ENCODE data around the gene PLA2G3. TPM values are rescaled to one million over a fixed set of nuclear protein-coding genes. Genes with fewer than 3 reads are reported as not detected.

Gene PLA2G3
- total and polyA plus RNA-seq, 2 of the 8 experiments (the other 6 are each of a cell fraction or from before 2014, with no cell fraction given), result 18.1 to 25.9 TPM

DNA sequence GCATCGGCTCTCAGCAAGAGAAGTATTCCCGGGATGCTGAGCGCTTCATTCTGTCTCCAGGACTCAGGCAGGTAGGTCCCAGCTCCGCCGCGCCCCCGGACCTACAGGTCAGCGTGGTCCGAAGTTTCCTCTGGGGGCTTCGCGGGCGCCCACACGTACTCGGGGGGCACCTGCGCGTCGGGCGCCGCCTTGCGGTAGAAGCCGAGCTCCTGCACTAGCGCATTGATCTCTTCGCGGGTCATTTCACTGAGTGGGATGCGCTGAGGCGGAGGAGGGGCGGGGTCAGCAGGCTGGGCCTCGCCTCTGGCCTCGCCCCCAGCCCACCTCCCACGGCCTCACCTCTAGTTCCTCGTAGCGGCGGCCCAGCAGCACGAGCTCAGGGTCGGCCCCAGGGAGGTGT, 35.4 kb downstream of the PLA2G3 start:
- H3K14ac ChIP-seq (ENCODE audit: insufficient read length), result no peak overlapping the region
- 0 out of 2 replicates have a peak overlapping the region, but pooled peaks have one; percentile 22 for H2BK12ac ChIP-seq (ENCODE audit: low read depth, low read length)
- no peak overlapping the region; the same call in 1 of the 2 replicates for H2BK5ac ChIP-seq (ENCODE audit: low read depth, low read length)
- DNase-seq (ENCODE audit: low read depth in 1 of 2, low spot score in 2 of 2) (peak; percentile 68 to 89), FAIRE-seq (no peak)
- peaks cover 8% of the 10 kb centered on the region; the same call in 1 of the 2 replicates for H3K23me2 ChIP-seq (ENCODE audit: low read depth, low read length)
- ChIA-PET CTCF (ENCODE audit: partially characterized antibody) (interaction anchor here (0.7 to 16.8 kb wide), 28 partner anchors 10 to 188 kb away, joined by 3 to 207 read pairs (median 4); partner anchors contain the start of genes INPP5J, PIK3IP1, PLA2G3 and RNF185), POLR2A (ENCODE audit: partially characterized antibody) (interaction anchor here (0.6 to 2.3 kb wide), 11 partner anchors 9 to 174 kb away, joined by 3 to 25 read pairs (median 4); partner anchors contain the start of genes INPP5J, MORC2, RNF185 and TUG1)
- H4K8ac ChIP-seq (ENCODE audit: extremely low read depth, insufficient read depth, low read length), result no peak overlapping the region; the same call in 1 of the 2 replicates
- no peak overlapping the region for H2AK5ac ChIP-seq (ENCODE audit: low read depth, low read length)
- H3K27me3 ChIP-seq (replicated peaks in 1 of 4; ENCODE audit: control insufficient read depth in 3 of 4, extremely low read depth in 1 of 4, insufficient read depth in 3 of 4, low read length in 3 of 4), result peaks cover 10 to 23% (median 22%) of the 10 kb centered on the region in 4 experiments
- H3K56ac ChIP-seq (replicated peaks; ENCODE audit: insufficient read length, low read depth, low read length), result no peak overlapping the region
- no peak overlapping the region; the same call in 1 of the 2 replicates for H3K18ac ChIP-seq (ENCODE audit: extremely low read depth, low read length)
- H3K4me1 ChIP-seq (replicated peaks in 1 of 4; ENCODE audit: control insufficient read depth in 3 of 4, insufficient read depth in 4 of 4, low read length in 3 of 4), result peaks cover 0 to 15% (median 11%) of the 10 kb centered on the region in 4 experiments; a peak in 5 of 7 replicates
- H2AFZ ChIP-seq (ENCODE audit: low read length), result no peak overlapping the region
- no peaks in the 10 kb centered on the region for H3K9me3 ChIP-seq (ENCODE audit: insufficient read depth in 2 of 2, low read depth in 1 of 2, low read length in 1 of 2)
- no peak overlapping the region for H2BK120ac ChIP-seq (replicated peaks; ENCODE audit: low read depth, low read length)
- 11% methylated on average over 30 of the region's 35 CpGs; no CpG with 5 or more reads in 1 of the 2 experiments for WGBS, 2 experiments (ENCODE audit: extremely low coverage in 1 of 2, insufficient coverage in 1 of 2, insufficient read length in 1 of 2, insufficient replicate concordance in 2 of 2, low coverage in 1 of 2, low lambda C conversion rate in 2 of 2, missing lambda C conversion rate in 1 of 2)
- no peak overlapping the region for H4K91ac ChIP-seq (replicated peaks; ENCODE audit: insufficient read length, low read length)
- no peak overlapping the region for H3K9ac ChIP-seq (replicated peaks in 1 of 4; ENCODE audit: extremely low read depth in 1 of 4, low read depth in 3 of 4, low read length in 3 of 4)
- no peak overlapping the region for H3K4ac ChIP-seq (replicated peaks; ENCODE audit: insufficient read length, low read depth, low read length)
- no peak overlapping the region for H3K23ac ChIP-seq (ENCODE audit: insufficient read length)
- peak overlapping the region in 3 of 4 experiments; percentile 18 to 46 (median 23); a peak in 4 of 8 replicates for H3K4me3 ChIP-seq (ENCODE audit: extremely low read depth in 1 of 4, insufficient read depth in 2 of 4, low read depth in 3 of 4, low read length in 4 of 4)
- H3K79me1 ChIP-seq (ENCODE audit: low read depth, low read length), result no peaks in the 10 kb centered on the region; the same call in 1 of the 2 replicates
- peaks cover 0 to 8% of the 10 kb centered on the region in 2 experiments for H4K20me1 ChIP-seq (replicated peaks in 1 of 2; ENCODE audit: control insufficient read depth in 1 of 2, insufficient read depth in 2 of 2, low read length in 2 of 2)
- no peak overlapping the region for H3K27ac ChIP-seq (ENCODE audit: low read depth, low read length)
- H3K4me2 ChIP-seq (ENCODE audit: insufficient read depth in 1 of 2, low read depth in 2 of 2, low read length in 2 of 2), result peak overlapping the region; percentile 61 to 66
- H3K36me3 ChIP-seq (ENCODE audit: control insufficient read depth in 2 of 4, insufficient read depth in 4 of 4, low read length in 3 of 4), result no peaks in the 10 kb centered on the region
- H4K5ac ChIP-seq (ENCODE audit: insufficient read length, low read depth, low read length), result no peak overlapping the region
- H3K79me2 ChIP-seq (ENCODE audit: control insufficient read depth in 1 of 2, insufficient read depth in 2 of 2, low read length in 2 of 2), result no peaks in the 10 kb centered on the region
- H2BK20ac ChIP-seq (ENCODE audit: low read length), result no peak overlapping the region
- H2BK15ac ChIP-seq (ENCODE audit: low read length), result no peak overlapping the region
- no peak for TF ChIP-seq SIRT6 (IDR thresholded peaks at IDR 0.05; ENCODE audit: low read length)
- peak; percentile 56 for TF ChIP-seq CREB1 (IDR thresholded peaks at IDR 0.05)
- TF ChIP-seq NANOG (IDR thresholded peaks at IDR 0.05; ENCODE audit: insufficient read depth, low read depth, low read length, poor library complexity, severe bottlenecking), result no peak
- TF ChIP-seq ASH2L (IDR thresholded peaks at IDR 0.05; ENCODE audit: low read length), result no peak
- TF ChIP-seq, protein P1, sequence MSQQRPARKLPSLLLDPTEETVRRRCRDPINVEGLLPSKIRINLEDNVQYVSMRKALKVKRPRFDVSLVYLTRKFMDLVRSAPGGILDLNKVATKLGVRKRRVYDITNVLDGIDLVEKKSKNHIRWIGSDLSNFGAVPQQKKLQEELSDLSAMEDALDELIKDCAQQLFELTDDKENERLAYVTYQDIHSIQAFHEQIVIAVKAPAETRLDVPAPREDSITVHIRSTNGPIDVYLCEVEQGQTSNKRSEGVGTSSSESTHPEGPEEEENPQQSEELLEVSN (IDR thresholded peaks at IDR 0.05), result peak; percentile 68
- TF ChIP-seq GTF2F1 (IDR thresholded peaks at IDR 0.05; ENCODE audit: borderline replicate concordance, low read depth, low read length), result no peak
- no peak for TF ChIP-seq RBBP5 (IDR thresholded peaks at IDR 0.05; ENCODE audit: borderline replicate concordance, low read depth, low read length)
- 0 out of 2 replicates have a peak, but pooled peaks have one; percentile 23 for TF ChIP-seq TCF12 (IDR thresholded peaks at IDR 0.05; ENCODE audit: low read depth, low read length)
- TF ChIP-seq SIX5 (IDR thresholded peaks at IDR 0.05; ENCODE audit: low read depth, low read length), result no peak
- TF ChIP-seq BACH1 (IDR thresholded peaks at IDR 0.05; ENCODE audit: low read length), result peak; percentile 86
- no peak for TF ChIP-seq POU5F1 (IDR thresholded peaks at IDR 0.05; ENCODE audit: low read depth, low read length)
- no peak for TF ChIP-seq TEAD4 (IDR thresholded peaks at IDR 0.05; ENCODE audit: low read depth, low read length)
- no peak for TF ChIP-seq ZNF274 (IDR thresholded peaks at IDR 0.05; ENCODE audit: borderline replicate concordance, extremely low read depth, low read length)
- TF ChIP-seq SRF (IDR thresholded peaks at IDR 0.05; ENCODE audit: low read depth, low read length), result no peak

All from H1 (cell line).